ENCODE data around the gene ZNF195.
"Not testable (repeated sequence)": the region's sequence is repeated elsewhere in the genome, so short reads cannot be mapped to it uniquely, and the experiment has no call there.

The ZNF195 gene

GRCh38 chr11:3378426-3379423 is at the start of gene ZNF195:
Gene ZNF195, minus strand, starts transcription at chr11:3379146. Its CDS starts 106 bp downstream, at chr11:3379040.
- Histone ChIP-seq H3K27me3 (no peaks in the 10 kb centered on the region), H3K4me3 (ENCODE audit: low read depth in 1 of 2, low read length in 1 of 2) (peak within 1 kb of the TSS; percentile 70 to 75), H3K4me1 (ENCODE audit: control insufficient read depth in 1 of 2, insufficient read depth in 1 of 2, low read depth in 1 of 2, low read length in 1 of 2) (peaks cover 12 to 14% of the 10 kb centered on the region in 2 experiments), H3K36me3 (peaks cover 4% of the 10 kb centered on the region), H3K9me3 (no peaks in the 10 kb centered on the region), H3K27ac (peak within 1 kb of the TSS; percentile 63)
- TF ChIP-seq CTCF (IDR thresholded peaks at IDR 0.05): no peak

- not testable (repeated sequence) for H3K9me3 ChIP-seq; H3K36me3 ChIP-seq; H3K4me3 ChIP-seq (ENCODE audit: low read depth in 1 of 2, low read length in 1 of 2); H3K4me1 ChIP-seq (ENCODE audit: control insufficient read depth in 1 of 2, insufficient read depth in 1 of 2, low read depth in 1 of 2, low read length in 1 of 2); H3K27ac ChIP-seq
- H3K27me3 ChIP-seq: peaks cover 55% of the 10 kb centered on the region
Measured at GRCh38 chr11:3428076-3428475, 49.1 kb upstream of the ZNF195 start.

- H3K27ac ChIP-seq; H3K4me3 ChIP-seq (ENCODE audit: low read depth in 1 of 2, low read length in 1 of 2); H3K36me3 ChIP-seq; H3K4me1 ChIP-seq (ENCODE audit: control insufficient read depth in 1 of 2, insufficient read depth in 1 of 2, low read depth in 1 of 2, low read length in 1 of 2); H3K9me3 ChIP-seq: not testable (repeated sequence)
- peaks cover 63% of the 10 kb centered on the region for H3K27me3 ChIP-seq
Measured at GRCh38 chr11:3426541-3426940, 47.6 kb upstream of the ZNF195 start.

DNA sequence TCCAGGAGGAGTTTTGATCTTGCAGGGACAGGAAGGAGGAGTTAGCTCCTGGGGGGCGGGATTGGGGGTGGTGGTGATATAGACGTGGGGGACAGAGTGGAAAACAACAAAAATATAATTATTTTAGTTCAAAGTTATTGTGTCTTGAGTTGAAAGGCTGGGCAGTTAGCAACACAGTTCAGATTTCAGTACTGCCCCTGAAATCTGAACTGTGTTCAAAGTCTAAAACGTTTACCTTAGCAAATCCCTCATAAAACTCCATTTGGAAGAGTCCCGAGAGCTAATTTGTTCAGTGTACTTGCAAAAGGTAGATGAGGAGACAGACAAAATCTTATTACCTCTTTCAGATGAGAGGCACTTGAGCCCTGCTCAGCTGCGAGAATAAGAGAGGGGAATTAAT is 45.0 kb upstream of the ZNF195 start:
- H3K9me3 ChIP-seq; H3K4me3 ChIP-seq (ENCODE audit: low read depth in 1 of 2, low read length in 1 of 2); H3K36me3 ChIP-seq; H3K27ac ChIP-seq; H3K4me1 ChIP-seq (ENCODE audit: control insufficient read depth in 1 of 2, insufficient read depth in 1 of 2, low read depth in 1 of 2, low read length in 1 of 2): not testable (repeated sequence)
- H3K27me3 ChIP-seq: peaks cover 65% of the 10 kb centered on the region

DNA sequence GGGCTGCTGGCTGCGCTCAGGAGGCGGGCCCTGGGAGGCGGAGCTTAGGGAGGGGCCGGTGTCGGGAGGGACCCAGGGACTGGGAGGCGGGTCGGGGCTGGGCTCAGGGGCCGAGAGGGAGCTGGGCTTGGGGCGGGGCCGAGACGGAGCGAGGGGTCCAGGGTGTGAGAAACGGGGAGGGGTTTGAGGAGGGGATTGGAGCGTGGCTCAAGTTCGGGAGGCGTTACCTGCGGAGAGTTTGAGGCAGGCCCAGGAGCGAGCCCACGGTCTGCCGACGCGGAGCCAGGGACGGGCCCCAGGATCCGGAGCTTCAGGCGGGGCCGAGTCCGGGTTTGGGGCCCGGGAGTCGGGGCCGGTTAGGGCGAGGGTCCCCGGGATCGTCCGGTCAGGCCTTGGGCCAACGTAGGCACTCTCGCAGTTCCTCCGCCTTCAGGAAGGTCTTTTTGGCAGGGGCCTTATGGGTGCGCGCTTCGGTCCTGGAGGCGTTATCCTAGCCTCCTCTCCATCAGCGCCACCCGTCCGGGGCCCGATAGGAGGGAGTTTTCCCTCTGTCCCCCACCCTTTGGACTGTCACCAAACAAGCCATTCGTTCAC is 44.3 kb upstream of the ZNF195 start:
- Histone ChIP-seq H3K27ac (peak overlapping the region; percentile 72), H3K4me3 (ENCODE audit: low read depth in 1 of 2, low read length in 1 of 2) (peak overlapping the region; percentile 67 to 71), H3K27me3 (peaks cover 59% of the 10 kb centered on the region)
- not testable (repeated sequence) for H3K9me3 ChIP-seq; H3K36me3 ChIP-seq; H3K4me1 ChIP-seq (ENCODE audit: control insufficient read depth in 1 of 2, insufficient read depth in 1 of 2, low read depth in 1 of 2, low read length in 1 of 2)

DNA sequence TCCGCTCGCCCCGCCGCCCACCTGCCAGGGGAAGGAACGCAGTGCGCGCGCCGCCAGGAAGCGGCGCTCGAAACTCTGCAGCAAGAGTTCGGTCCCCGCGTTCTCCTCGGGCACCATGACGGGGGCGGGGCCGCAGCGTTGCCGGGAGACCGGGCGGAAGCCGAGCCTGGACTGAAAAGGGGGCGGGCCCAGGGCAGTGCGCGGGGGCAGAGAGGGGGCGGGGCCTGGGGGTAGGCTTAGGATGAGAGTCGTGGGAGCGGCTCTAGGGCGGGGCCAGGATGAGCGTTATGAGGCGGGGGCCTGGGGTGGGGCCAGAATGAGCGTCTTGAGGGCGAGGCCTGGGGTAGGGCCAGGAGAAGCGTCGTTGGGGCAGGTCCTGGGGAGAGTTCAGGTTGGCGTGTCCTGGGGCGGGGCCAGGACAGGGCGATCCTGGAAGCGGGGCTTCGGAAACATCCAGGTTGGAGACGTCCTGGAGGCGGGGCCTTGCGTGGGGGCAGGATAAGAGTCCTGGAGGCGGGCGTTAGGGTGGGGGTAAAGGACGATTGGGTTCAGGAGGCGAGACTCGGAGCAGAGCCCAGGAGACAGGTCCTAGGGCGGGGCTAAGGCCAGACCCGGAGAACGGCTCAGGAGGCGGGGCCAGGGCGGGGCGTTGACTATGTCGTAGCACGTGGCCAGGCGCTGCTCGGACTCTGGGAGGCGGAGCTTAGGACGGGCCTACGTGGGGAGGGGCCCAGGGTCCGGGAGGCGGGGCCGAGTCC is 43.6 kb upstream of the ZNF195 start:
- Histone ChIP-seq H3K4me3 (ENCODE audit: low read depth in 1 of 2, low read length in 1 of 2) (peak overlapping the region; percentile 67 to 71), H3K27me3 (peaks cover 52% of the 10 kb centered on the region), H3K27ac (peak overlapping the region; percentile 72)
- not testable (repeated sequence) for H3K36me3 ChIP-seq; H3K9me3 ChIP-seq; H3K4me1 ChIP-seq (ENCODE audit: control insufficient read depth in 1 of 2, insufficient read depth in 1 of 2, low read depth in 1 of 2, low read length in 1 of 2)

DNA sequence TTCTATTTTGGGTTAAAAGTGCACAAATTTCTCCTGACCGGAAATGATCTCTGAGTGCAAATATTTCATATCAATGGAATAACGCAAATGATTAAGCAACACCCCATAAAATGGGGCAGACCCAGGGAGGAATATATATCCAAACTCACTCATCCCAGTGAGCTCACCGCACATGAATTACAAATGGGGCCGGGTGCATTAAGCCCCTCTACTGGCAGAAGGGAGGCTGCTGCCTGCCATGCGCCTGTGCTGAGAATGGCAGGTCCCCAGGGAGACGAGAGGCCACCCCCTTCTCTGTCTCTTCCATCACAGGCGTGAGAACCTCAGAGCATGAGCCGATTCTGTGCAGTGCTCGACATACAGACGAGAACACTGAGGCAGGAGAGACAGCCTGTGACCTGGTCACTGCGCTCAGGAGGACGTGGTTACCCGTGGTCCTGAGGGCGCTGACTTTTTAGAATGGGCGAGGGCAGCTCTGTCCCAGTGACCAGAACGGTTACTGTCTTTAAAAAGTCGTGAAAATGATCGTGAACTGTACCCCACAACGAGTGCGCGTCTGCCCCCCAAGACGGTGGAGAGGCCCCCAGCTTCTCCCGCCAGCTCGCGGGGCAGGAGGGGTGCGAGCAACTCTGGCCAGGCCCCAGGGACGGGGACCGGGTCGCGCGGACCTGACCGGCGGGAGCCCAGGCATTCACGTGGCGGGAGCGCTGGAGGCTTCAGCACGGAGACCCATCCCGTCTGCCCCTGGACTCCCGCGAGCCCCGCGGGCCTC is 42.8 kb upstream of the ZNF195 start:
- Histone ChIP-seq H3K27me3 (peaks cover 49% of the 10 kb centered on the region), H3K4me3 (ENCODE audit: low read depth in 1 of 2, low read length in 1 of 2) (peak overlapping the region; percentile 67 to 71), H3K27ac (peak overlapping the region; percentile 7)
- H3K4me1 ChIP-seq (ENCODE audit: control insufficient read depth in 1 of 2, insufficient read depth in 1 of 2, low read depth in 1 of 2, low read length in 1 of 2); H3K9me3 ChIP-seq; H3K36me3 ChIP-seq: not testable (repeated sequence)

DNA sequence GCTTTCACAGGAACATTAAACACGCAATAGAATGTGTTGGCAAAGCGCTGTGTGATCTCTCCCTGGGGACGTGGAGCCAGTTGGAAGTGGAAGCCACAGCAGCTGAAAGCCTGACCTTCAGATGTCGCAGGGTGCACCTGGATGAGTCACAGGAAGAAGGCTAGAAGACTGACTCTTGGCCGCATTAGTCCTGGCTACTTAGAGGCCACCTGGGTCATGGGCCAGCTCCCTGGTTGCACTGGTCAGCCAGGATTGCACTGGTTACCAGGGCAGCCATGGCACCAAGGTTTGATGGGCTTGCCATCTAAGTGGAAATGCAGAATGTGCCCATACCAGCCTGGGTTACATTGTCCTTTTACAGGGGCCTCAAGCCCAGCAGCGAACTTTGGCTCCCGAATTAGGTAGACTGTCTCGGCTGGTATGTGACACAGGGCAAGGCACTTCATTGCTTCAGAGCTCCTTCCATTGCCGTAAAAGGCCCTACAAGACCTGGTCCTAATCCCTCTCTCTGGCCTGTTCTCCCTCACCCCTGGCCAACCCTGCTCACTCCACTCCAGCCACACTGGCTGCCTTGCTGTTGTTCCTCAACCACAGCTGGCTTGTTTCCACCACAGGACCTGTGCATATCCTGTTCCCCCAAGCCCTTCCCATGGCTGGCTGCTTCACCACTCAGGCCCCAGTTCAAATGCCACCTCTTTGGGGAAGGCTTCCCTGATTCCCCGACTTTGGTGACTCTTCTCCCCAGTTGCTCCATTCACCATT is 41.5 kb upstream of the ZNF195 start:
- H3K36me3 ChIP-seq; H3K9me3 ChIP-seq; H3K4me3 ChIP-seq (ENCODE audit: low read depth in 1 of 2, low read length in 1 of 2); H3K27ac ChIP-seq; H3K4me1 ChIP-seq (ENCODE audit: control insufficient read depth in 1 of 2, insufficient read depth in 1 of 2, low read depth in 1 of 2, low read length in 1 of 2): not testable (repeated sequence)
- peaks cover 45% of the 10 kb centered on the region for H3K27me3 ChIP-seq

DNA sequence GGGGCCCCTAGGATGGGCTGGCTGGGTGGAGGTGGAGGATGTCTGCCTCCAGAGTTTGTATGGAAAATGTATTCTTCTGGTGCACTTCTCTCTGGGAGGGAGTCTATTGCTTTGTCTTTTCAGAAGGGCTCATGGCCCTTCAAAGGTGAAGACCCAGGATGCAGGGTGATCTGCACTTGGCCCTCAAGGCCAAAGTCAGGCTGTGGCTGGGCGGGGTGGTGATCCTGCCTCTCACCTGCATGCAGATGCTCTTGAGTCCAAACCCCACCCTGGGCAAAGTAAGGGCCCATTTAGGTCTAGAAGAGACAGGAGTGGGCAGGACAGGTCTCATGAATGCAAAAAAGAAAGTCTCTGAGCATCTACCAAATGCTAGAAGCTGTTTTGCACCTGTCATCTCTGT is 40.5 kb upstream of the ZNF195 start:
- H3K4me3 ChIP-seq (ENCODE audit: low read depth in 1 of 2, low read length in 1 of 2); H3K27ac ChIP-seq; H3K9me3 ChIP-seq; H3K36me3 ChIP-seq; H3K4me1 ChIP-seq (ENCODE audit: control insufficient read depth in 1 of 2, insufficient read depth in 1 of 2, low read depth in 1 of 2, low read length in 1 of 2): not testable (repeated sequence)
- H3K27me3 ChIP-seq: peaks cover 35% of the 10 kb centered on the region

- not testable (repeated sequence) for H3K4me3 ChIP-seq (ENCODE audit: low read depth in 1 of 2, low read length in 1 of 2); H3K27ac ChIP-seq; H3K36me3 ChIP-seq; H3K4me1 ChIP-seq (ENCODE audit: control insufficient read depth in 1 of 2, insufficient read depth in 1 of 2, low read depth in 1 of 2, low read length in 1 of 2); H3K9me3 ChIP-seq
- H3K27me3 ChIP-seq: peaks cover 20% of the 10 kb centered on the region
Measured at GRCh38 chr11:3417047-3417446, 38.1 kb upstream of the ZNF195 start.

DNA sequence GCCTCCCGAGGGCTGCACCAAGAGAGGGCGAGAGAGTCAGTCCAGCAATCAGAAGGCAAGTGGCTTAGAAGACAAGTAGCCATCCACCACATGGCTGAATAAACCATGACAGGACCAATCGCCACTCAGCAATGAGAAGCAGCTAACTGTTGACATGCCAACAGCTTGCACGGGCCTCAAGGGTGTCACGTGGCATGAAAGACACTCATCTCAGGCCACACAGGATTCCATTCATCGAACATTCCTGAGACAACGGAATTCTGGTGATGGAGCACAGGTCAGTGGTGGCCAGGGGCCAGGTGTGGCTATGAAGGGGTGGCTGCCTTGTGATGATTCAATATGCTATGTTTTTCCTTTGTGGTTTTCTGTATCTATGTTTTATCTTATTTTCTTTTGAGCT is 36.4 kb upstream of the ZNF195 start:
- not testable (repeated sequence) for H3K4me3 ChIP-seq (ENCODE audit: low read depth in 1 of 2, low read length in 1 of 2); H3K4me1 ChIP-seq (ENCODE audit: control insufficient read depth in 1 of 2, insufficient read depth in 1 of 2, low read depth in 1 of 2, low read length in 1 of 2); H3K9me3 ChIP-seq; H3K36me3 ChIP-seq; H3K27ac ChIP-seq; H3K27me3 ChIP-seq
